Measurements from ENCODE around the gene CLSTN3. TPM values are rescaled to one million over a fixed set of nuclear protein-coding genes. Genes with fewer than 3 reads are reported as not detected.
"Not testable (repeated sequence)": the region's sequence is repeated elsewhere in the genome, so short reads cannot be mapped to it uniquely, and the experiment has no call there.

Gene CLSTN3
- total RNA-seq, 1 donor from 2014 or later, result 57.8 TPM

DNA sequence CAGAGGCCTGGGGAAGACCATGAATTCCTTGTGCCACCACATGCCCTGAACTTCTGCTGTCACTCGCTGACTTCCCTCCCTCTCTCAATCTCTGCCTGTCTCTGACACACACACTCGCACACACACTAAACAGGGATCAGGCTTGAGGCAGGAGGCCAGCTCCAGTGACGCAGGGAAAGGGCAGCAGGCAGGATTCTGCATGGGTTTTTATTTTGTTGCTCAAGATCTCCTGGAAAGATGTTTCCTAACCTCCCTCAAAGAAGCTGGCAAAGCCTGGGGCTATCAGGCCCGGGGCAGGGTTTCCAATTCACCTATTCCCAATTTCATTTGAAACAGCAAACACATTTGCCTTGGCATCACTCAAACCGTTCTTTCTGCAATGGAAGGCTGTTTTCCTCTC is 31.6 kb downstream of the CLSTN3 start:
- Mint-ChIP-seq H3K9me3 (peaks cover 10% of the 10 kb centered on the region), H3K36me3 (ENCODE audit: low read depth) (no peaks in the 10 kb centered on the region), H3K27ac (no peak overlapping the region), H3K4me1 (ENCODE audit: low read depth) (peaks cover 7% of the 10 kb centered on the region), H3K27me3 (ENCODE audit: low read depth) (peaks cover 15% of the 10 kb centered on the region), H3K4me3 (ENCODE audit: low read depth) (no peak overlapping the region)
- intact Hi-C loops (cut with micrococcal nuclease), result no loop called here
- no peak for DNase-seq (ENCODE audit: low spot score)

DNA sequence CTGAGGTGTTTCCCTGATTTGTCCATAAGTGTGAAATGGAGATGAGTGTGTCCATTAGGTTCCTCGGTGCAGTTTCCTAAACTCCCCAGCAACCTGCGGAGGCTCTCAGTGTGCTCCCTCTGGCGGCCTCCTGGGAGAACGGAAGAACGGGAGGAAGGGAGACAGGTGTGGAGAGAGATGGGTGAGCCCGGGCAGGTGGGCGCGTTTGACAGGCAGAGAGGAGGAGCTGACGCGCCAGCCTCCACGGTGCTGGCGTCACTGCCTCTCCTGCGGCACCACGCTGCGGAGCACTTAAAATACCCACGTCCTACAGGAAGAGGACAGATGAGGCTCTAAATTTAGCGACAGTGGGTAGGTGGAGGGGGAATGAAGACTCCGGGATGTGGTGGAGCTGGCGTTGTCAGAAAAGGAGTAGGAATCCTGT is 32.5 kb downstream of the CLSTN3 start:
- H3K4me3 Mint-ChIP-seq (ENCODE audit: low read depth), result no peak overlapping the region
- H3K27me3 Mint-ChIP-seq (ENCODE audit: low read depth), result peaks cover 15% of the 10 kb centered on the region
- H3K4me1 Mint-ChIP-seq (ENCODE audit: low read depth), result peaks cover 7% of the 10 kb centered on the region
- intact Hi-C loops (cut with micrococcal nuclease), result no loop called here
- H3K9me3 Mint-ChIP-seq, result peaks cover 18% of the 10 kb centered on the region
- no peak for DNase-seq (ENCODE audit: low spot score)
- H3K27ac Mint-ChIP-seq, result no peak overlapping the region
- no peaks in the 10 kb centered on the region for H3K36me3 Mint-ChIP-seq (ENCODE audit: low read depth)

DNA sequence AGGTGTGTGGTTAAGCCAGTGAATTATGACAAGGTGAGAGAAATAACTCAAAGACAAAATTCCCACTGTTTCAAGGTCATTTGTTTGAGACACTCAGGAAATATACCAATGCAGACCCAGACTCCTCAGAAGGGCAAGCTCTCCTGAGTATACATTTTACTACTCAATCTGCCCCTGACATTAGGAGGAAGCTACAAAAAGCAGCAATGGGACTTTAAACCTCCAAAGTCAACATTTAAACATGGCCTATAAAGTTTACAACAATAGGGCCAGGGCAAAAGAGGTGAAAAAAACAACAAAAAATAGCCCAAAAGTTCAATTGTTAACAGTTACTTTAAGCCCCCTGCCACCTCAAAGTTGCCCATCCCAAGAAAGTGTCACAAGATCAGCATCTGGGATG is 39.8 kb downstream of the CLSTN3 start:
- Mint-ChIP-seq H3K36me3 (ENCODE audit: low read depth) (peaks cover 5% of the 10 kb centered on the region), H3K9me3 (peaks cover 68% of the 10 kb centered on the region), H3K27me3 (ENCODE audit: low read depth) (peaks cover 7% of the 10 kb centered on the region), H3K4me1 (ENCODE audit: low read depth) (no peaks in the 10 kb centered on the region), H3K27ac (no peak overlapping the region), H3K4me3 (ENCODE audit: low read depth) (no peak overlapping the region)
- intact Hi-C loops (cut with micrococcal nuclease), result no loop called here
- no peak for DNase-seq (ENCODE audit: low spot score)

DNA sequence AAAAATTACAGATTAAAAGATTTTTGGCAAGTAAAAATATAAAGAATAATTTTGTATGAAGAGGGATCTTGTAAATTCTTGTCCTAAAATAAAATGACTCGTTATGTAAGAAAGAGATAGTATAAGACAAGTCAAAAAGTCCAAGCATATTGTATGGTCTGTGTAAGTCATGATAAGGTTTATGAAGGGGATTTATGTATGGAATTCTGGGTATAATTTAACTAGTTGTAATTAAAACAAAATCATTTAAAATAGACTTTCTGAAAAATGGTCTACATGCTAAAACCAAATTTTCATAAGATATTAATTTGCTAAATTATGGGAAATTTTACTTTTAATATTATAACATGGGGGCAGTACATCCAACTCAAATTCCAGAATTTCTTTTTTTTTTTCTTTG is 41.7 kb downstream of the CLSTN3 start:
- no peak overlapping the region for H3K4me3 Mint-ChIP-seq (ENCODE audit: low read depth)
- peaks cover 61% of the 10 kb centered on the region for H3K9me3 Mint-ChIP-seq
- H3K4me1 Mint-ChIP-seq (ENCODE audit: low read depth), result no peaks in the 10 kb centered on the region
- intact Hi-C loops (cut with micrococcal nuclease), result no loop called here
- peaks cover 15% of the 10 kb centered on the region for H3K27me3 Mint-ChIP-seq (ENCODE audit: low read depth)
- DNase-seq (ENCODE audit: low spot score), result no peak
- H3K36me3 Mint-ChIP-seq (ENCODE audit: low read depth), result peaks cover 5% of the 10 kb centered on the region
- H3K27ac Mint-ChIP-seq, result no peak overlapping the region

DNA sequence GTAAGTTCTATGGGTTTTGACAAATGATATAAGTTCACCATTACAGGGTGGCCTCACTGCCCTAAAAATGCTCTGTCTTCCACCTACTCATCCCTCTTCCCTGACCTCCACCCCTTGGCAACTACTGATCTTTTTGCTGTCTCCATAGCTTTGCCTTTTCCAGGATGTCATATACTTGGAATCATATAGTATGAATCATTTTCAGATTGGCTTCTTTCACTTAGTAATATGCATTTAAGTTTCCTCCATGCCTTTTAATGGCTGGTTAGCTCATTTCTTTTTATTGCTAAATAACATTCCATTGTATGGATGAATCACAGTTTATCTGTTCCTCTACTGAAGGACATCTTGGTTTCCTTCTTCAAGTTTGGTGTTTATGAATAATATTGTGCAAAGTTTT is 45.3 kb downstream of the CLSTN3 start:
- no peaks in the 10 kb centered on the region for H3K4me1 Mint-ChIP-seq (ENCODE audit: low read depth)
- H3K4me3 Mint-ChIP-seq (ENCODE audit: low read depth), result no peak overlapping the region
- intact Hi-C loops (cut with micrococcal nuclease), result no loop called here
- H3K36me3 Mint-ChIP-seq (ENCODE audit: low read depth), result no peaks in the 10 kb centered on the region
- H3K27me3 Mint-ChIP-seq (ENCODE audit: low read depth), result peaks cover 28% of the 10 kb centered on the region
- no peak for DNase-seq (ENCODE audit: low spot score)
- H3K9me3 Mint-ChIP-seq, result peaks cover 30% of the 10 kb centered on the region
- no peak overlapping the region for H3K27ac Mint-ChIP-seq

DNA sequence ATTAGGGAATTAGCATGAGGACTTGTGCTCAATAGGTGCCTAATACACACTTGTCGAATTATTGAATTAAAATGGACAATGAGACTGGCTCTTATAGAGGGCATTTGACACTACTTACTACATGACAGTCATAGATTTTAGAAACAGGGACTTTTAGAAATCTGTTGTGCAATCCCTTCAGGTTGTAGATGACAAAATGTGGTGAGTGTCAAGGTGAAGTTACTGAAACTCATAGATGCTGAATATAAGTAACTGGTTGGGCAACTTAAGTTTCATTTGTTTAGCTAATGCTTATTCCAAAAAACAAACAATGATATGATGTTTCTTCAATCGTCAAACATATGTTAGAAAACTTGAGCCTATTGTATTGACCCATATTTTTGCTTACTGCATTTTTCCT is 46.4 kb downstream of the CLSTN3 start:
- peaks cover 20% of the 10 kb centered on the region for H3K9me3 Mint-ChIP-seq
- H3K4me3 Mint-ChIP-seq (ENCODE audit: low read depth), result no peak overlapping the region
- no peaks in the 10 kb centered on the region for H3K36me3 Mint-ChIP-seq (ENCODE audit: low read depth)
- DNase-seq (ENCODE audit: low spot score), result no peak
- peaks cover 31% of the 10 kb centered on the region for H3K27me3 Mint-ChIP-seq (ENCODE audit: low read depth)
- no peak overlapping the region for H3K27ac Mint-ChIP-seq
- no peaks in the 10 kb centered on the region for H3K4me1 Mint-ChIP-seq (ENCODE audit: low read depth)
- intact Hi-C loops (cut with micrococcal nuclease), result no loop called here

DNA sequence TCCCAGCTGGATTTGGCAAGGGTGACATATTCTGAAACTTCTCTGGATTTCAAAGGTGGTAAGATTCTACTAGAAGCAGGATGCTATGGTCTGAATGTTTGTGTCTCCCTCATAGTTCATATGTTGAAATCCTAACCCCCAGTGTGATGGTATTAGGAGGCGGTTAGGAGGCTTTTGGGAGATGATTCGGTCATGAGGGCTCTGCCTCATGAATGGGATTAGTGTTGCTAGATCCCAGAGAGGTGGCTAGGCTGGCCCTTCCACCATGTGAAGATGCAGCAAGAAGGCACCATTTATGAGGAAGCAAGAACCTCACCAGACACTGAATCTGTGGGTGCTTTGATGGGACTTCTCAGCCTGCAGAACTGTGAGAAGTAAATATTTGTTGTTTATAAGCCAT is 48.3 kb downstream of the CLSTN3 start:
- H3K9me3 Mint-ChIP-seq, result peaks cover 8% of the 10 kb centered on the region
- H3K36me3 Mint-ChIP-seq (ENCODE audit: low read depth), result no peaks in the 10 kb centered on the region
- no peak overlapping the region for H3K27ac Mint-ChIP-seq
- intact Hi-C loops (cut with micrococcal nuclease), result no loop called here
- no peak overlapping the region for H3K4me3 Mint-ChIP-seq (ENCODE audit: low read depth)
- no peaks in the 10 kb centered on the region for H3K4me1 Mint-ChIP-seq (ENCODE audit: low read depth)
- peaks cover 27% of the 10 kb centered on the region for H3K27me3 Mint-ChIP-seq (ENCODE audit: low read depth)
- no peak for DNase-seq (ENCODE audit: low spot score)

DNA sequence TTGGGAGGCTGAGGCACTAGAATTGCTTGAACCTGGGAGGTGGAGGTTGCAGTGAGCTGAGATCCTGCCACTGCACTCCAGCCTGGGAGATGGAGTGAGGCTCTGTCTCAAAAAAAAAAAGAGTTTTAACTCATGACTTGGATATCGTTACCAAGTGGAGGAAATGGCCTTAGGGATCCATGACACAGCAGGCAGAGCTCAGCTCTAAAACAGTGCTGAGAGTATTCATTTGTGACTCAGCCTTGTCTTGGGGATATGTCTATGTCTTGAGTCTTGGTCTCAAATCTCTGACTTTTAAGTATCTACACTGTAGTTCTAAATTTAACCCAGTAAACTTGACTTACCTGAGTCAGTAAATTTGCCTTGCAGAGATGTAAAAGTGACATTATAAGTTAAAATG is 50.5 kb downstream of the CLSTN3 start:
- intact Hi-C loops (cut with micrococcal nuclease), result no loop called here
- DNase-seq (ENCODE audit: low spot score), result no peak
- H3K27ac Mint-ChIP-seq, result no peak overlapping the region
- no peak overlapping the region for H3K4me3 Mint-ChIP-seq (ENCODE audit: low read depth)
- no peaks in the 10 kb centered on the region for H3K4me1 Mint-ChIP-seq (ENCODE audit: low read depth)
- peaks cover 8% of the 10 kb centered on the region for H3K9me3 Mint-ChIP-seq
- H3K36me3 Mint-ChIP-seq (ENCODE audit: low read depth), result no peaks in the 10 kb centered on the region
- peaks cover 21% of the 10 kb centered on the region for H3K27me3 Mint-ChIP-seq (ENCODE audit: low read depth)

DNA sequence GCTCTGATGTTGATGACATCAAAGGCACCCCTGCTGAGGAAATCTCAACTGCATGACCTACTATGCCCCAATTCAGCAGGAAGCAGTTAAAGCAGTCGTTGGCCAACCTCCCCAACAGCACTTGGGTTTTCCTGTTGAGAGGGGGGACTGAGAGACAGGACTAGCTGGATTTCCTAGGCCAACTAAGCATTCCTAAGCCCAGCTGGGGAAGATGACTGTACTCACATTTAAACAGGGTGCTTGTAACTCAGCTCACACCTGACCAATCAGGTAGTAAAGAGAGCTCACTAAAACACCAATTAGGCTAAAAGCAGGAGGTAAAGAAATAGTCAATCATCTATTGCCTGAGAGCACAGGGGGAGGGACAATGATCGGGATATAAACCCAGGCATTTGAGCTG is 55.9 kb downstream of the CLSTN3 start:
- H3K27me3 Mint-ChIP-seq (ENCODE audit: low read depth); DNase-seq (ENCODE audit: low spot score); H3K9me3 Mint-ChIP-seq; H3K4me1 Mint-ChIP-seq (ENCODE audit: low read depth); H3K4me3 Mint-ChIP-seq (ENCODE audit: low read depth); H3K27ac Mint-ChIP-seq; H3K36me3 Mint-ChIP-seq (ENCODE audit: low read depth); intact Hi-C loops (cut with micrococcal nuclease): not testable (repeated sequence)

DNA sequence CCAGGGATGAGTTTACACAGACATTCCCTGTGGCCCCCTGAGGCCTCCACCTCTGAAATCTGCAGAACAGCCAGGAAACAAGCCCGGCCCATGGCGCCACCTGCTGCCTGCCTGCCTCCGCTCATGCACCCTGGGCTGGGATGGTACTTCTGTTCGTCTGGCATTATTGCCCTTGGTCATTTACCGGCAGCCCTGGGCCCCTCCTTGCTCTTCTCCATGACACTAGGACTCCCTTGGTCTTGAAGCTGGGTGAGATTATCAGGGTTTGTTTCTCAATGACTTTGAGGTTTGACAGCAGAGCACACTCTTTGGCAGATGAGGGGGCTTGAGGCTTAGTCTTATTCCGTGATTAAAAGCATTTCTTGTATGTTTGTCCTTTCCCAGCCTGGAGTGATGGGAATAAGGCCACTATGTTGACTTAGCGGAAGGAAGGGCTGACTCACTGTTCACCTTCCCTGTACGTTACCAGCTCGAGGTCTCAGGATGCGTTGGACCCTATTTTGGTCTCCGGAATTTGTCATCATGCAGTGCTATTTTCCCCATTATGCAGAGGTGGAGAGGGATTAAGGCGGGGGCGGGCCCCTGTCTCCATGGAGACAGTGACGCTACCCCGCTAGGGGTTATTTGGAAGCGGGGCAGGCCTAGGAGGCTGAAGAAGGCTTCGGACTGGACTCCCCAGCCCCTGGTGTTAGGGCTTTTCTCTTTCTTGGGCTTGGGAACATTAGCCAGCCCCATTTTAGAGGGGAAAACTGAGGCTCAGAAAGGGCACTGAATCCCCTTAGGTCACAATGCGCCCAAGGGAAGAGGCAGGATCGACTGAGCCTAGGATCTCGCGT is 58.6 kb downstream of the CLSTN3 start:
- no peaks in the 10 kb centered on the region for H3K9me3 Mint-ChIP-seq
- H3K27me3 Mint-ChIP-seq (ENCODE audit: low read depth), result no peaks in the 10 kb centered on the region
- peak overlapping the region; percentile 90 for H3K4me3 Mint-ChIP-seq (ENCODE audit: low read depth)
- peaks cover 15% of the 10 kb centered on the region for H3K36me3 Mint-ChIP-seq (ENCODE audit: low read depth)
- DNase-seq (ENCODE audit: low spot score), result peak; percentile 46
- intact Hi-C loops (cut with micrococcal nuclease), result loop anchor here (1.0 to 2.0 kb wide), 4 partner anchors 46 to 838 kb away; partner anchors contain the start of genes CLSTN3 and LPCAT3
- peak overlapping the region; percentile 96 for H3K27ac Mint-ChIP-seq
- peaks cover 16% of the 10 kb centered on the region for H3K4me1 Mint-ChIP-seq (ENCODE audit: low read depth)

DNA sequence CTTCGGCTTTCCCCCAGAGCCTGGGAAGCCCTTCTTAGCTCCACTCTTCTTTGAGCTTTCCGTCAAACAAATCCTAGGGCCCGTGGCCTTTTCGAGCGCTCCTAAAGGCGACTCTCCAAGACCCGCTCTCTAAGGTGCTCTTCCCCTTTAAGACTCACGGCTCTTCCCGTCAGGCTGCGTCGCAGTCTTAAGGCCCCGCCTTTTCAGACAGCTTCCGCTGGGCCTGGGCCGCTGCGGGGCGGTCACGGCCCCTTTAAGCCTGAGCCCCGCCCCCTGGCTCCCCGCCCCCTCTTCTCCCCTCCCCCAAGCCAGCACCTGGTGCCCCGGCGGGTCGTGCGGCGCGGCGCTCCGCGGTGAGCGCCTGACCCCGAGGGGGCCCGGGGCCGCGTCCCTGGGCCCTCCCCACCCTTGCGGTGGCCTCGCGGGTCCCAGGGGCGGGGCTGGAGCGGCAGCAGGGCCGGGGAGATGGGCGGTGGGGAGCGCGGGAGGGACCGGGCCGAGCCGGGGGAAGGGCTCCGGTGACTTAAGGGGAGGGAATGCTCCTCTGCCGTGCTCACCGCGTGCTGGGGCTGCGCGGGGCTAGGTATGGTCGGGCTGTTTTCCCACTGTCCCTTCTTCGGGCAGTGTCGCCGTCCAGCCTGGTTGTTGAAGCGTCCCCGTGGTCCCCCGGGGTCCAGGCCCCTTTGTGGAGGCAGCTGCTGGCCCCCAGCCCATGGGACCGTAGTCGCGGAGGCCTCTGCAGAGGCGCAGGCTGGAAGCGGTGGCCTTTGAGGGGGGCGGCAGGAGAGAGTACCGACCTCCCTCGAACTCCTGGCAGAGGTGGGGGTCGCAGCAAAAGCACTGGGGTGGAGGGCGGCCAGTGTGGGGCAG is 59.5 kb downstream of the CLSTN3 start, which contains the start of gene PEX5:
TSS of gene PEX5 (plus strand) at position 289 of the 870 bp plus-strand sequence. CDS start 692 bp downstream, outside the sequence.
- Mint-ChIP-seq H3K27ac (peak within 1 kb of the TSS; percentile 96), H3K9me3 (no peaks in the 10 kb centered on the region), H3K27me3 (ENCODE audit: low read depth) (no peaks in the 10 kb centered on the region), H3K36me3 (ENCODE audit: low read depth) (peaks cover 20% of the 10 kb centered on the region), H3K4me1 (ENCODE audit: low read depth) (peaks cover 17% of the 10 kb centered on the region), H3K4me3 (ENCODE audit: low read depth) (peak within 1 kb of the TSS; percentile 90)
- peak; percentile 83 for DNase-seq (ENCODE audit: low spot score)
- intact Hi-C loops (cut with micrococcal nuclease), result loop anchor here (2.0 kb wide), 3 partner anchors 59 to 837 kb away; partner anchors contain the start of genes CLSTN3 and LPCAT3

DNA sequence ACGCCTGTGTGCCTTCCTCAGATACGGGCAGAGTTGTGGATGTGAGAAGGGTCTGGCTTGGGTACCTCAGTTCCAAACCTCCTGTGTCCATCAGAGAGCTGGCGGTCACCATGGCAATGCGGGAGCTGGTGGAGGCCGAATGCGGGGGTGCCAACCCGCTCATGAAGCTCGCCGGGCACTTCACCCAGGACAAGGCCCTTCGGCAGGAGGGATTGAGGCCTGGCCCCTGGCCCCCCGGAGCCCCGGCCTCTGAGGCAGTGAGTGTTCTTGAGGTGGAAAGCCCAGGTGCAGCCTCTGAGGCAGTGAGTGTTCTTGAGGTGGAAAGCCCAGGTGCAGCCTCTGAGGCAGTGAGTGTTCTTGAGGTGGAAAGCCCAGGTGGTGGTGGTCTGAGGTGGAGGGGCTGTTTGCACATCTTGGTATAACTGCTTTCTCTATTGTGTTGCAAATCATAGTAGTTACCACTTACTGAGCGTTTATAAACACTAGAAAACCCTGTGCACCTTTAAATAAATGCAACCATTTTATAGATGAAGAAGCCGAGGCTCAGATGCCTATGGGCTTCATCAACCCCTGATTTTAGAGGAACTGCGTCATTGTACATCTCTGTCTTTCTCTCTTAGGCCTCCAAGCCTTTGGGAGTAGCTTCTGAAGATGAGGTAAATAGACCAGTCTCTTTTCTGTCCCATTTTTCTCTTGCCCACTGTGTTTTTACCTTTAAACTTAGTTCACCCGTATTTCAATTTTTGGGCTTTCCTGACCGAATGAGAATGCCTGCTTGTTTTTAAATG is 60.3 kb downstream of the CLSTN3 start:
- intact Hi-C loops (cut with micrococcal nuclease), result no loop called here
- H3K4me3 Mint-ChIP-seq (ENCODE audit: low read depth), result peak overlapping the region; percentile 80
- no peaks in the 10 kb centered on the region for H3K27me3 Mint-ChIP-seq (ENCODE audit: low read depth)
- no peaks in the 10 kb centered on the region for H3K9me3 Mint-ChIP-seq
- peaks cover 20% of the 10 kb centered on the region for H3K4me1 Mint-ChIP-seq (ENCODE audit: low read depth)
- H3K27ac Mint-ChIP-seq, result no peak overlapping the region
- peaks cover 28% of the 10 kb centered on the region for H3K36me3 Mint-ChIP-seq (ENCODE audit: low read depth)
- DNase-seq (ENCODE audit: low spot score), result no peak
